ENCODE data around the gene AMPH.

Gene AMPH

GRCh38 chr7:38520741-38521140 is 110.4 kb downstream of the AMPH start:
- no CpG with 5 or more reads among the region's 2 CpGs for WGBS (ENCODE audit: insufficient coverage)
- no peak for DNase-seq
- ChIA-PET CTCF (no interaction called here), POLR2A (no interaction called here)
- H3K27ac ChIP-seq (ENCODE audit: insufficient read depth in 1 of 2, low read depth in 1 of 2, low read length in 2 of 2, poor library complexity in 1 of 2, severe bottlenecking in 2 of 2) = no peak overlapping the region
- H3K4me3 ChIP-seq (ENCODE audit: control insufficient read depth in 1 of 7, extremely low read depth in 1 of 7, insufficient read depth in 4 of 7, low read depth in 2 of 7, low read length in 6 of 7) = no peak overlapping the region
- peaks cover 2 to 15% (median 6%) of the 10 kb centered on the region in 5 experiments for H3K9me3 ChIP-seq (ENCODE audit: control extremely low read depth in 1 of 5, control insufficient read depth in 4 of 5, insufficient read depth in 2 of 5, low read depth in 1 of 5, low read length in 4 of 5)
- no peaks in the 10 kb centered on the region for H3K4me1 ChIP-seq (ENCODE audit: control extremely low read depth in 1 of 4, control insufficient read depth in 4 of 4, insufficient read depth in 4 of 4, low read length in 3 of 4)
- H3K36me3 ChIP-seq (ENCODE audit: control insufficient read depth in 4 of 4, insufficient read depth in 4 of 4, low read length in 3 of 4) = no peaks in the 10 kb centered on the region
- no peaks in the 10 kb centered on the region for H3K27me3 ChIP-seq (replicated peaks in 2 of 5; ENCODE audit: control insufficient read depth in 4 of 5, insufficient read depth in 5 of 5, low read length in 4 of 5)

- H3K27ac ChIP-seq (ENCODE audit: insufficient read depth in 1 of 2, low read depth in 1 of 2, low read length in 2 of 2, poor library complexity in 1 of 2, severe bottlenecking in 2 of 2) = no peak overlapping the region
Measured at GRCh38 chr7:38518541-38518940, 112.6 kb downstream of the AMPH start.

GRCh38 chr7:38512704-38513103 is 118.5 kb downstream of the AMPH start:
- Histone ChIP-seq H3K27ac (ENCODE audit: insufficient read depth in 1 of 2, low read depth in 1 of 2, low read length in 2 of 2, poor library complexity in 1 of 2, severe bottlenecking in 2 of 2) (no peak overlapping the region), H3K36me3 (ENCODE audit: control insufficient read depth in 4 of 4, insufficient read depth in 4 of 4, low read length in 3 of 4) (no peaks in the 10 kb centered on the region), H3K9me3 (ENCODE audit: control extremely low read depth in 1 of 5, control insufficient read depth in 4 of 5, insufficient read depth in 2 of 5, low read depth in 1 of 5, low read length in 4 of 5) (peaks cover 0 to 16% (median 6%) of the 10 kb centered on the region in 5 experiments), H3K4me3 (ENCODE audit: control insufficient read depth in 1 of 7, extremely low read depth in 1 of 7, insufficient read depth in 4 of 7, low read depth in 2 of 7, low read length in 6 of 7) (no peak overlapping the region), H3K4me1 (ENCODE audit: control extremely low read depth in 1 of 4, control insufficient read depth in 4 of 4, insufficient read depth in 4 of 4, low read length in 3 of 4) (no peaks in the 10 kb centered on the region), H3K27me3 (replicated peaks in 2 of 5; ENCODE audit: control insufficient read depth in 4 of 5, insufficient read depth in 5 of 5, low read length in 4 of 5) (no peaks in the 10 kb centered on the region)
- ChIA-PET CTCF (no interaction called here), POLR2A (no interaction called here)
- no CpG with 5 or more reads among the region's 2 CpGs for WGBS (ENCODE audit: insufficient coverage)
- no peak for DNase-seq

More at GRCh38 chr7:38518541-38518940, 112.6 kb downstream of the AMPH start:
- no peak overlapping the region for H3K4me3 ChIP-seq (ENCODE audit: control insufficient read depth in 1 of 7, extremely low read depth in 1 of 7, insufficient read depth in 4 of 7, low read depth in 2 of 7, low read length in 6 of 7)
- POLR2A ChIA-PET = no interaction called here
- CTCF ChIA-PET = no interaction called here
- no peaks in the 10 kb centered on the region for H3K36me3 ChIP-seq (ENCODE audit: control insufficient read depth in 4 of 4, insufficient read depth in 4 of 4, low read length in 3 of 4)
- H3K9me3 ChIP-seq (ENCODE audit: control extremely low read depth in 1 of 5, control insufficient read depth in 4 of 5, insufficient read depth in 2 of 5, low read depth in 1 of 5, low read length in 4 of 5) = peaks cover 2 to 21% (median 6%) of the 10 kb centered on the region in 5 experiments
- no CpG with 5 or more reads among the region's 1 CpG for WGBS (ENCODE audit: insufficient coverage)
- H3K4me1 ChIP-seq (ENCODE audit: control extremely low read depth in 1 of 4, control insufficient read depth in 4 of 4, insufficient read depth in 4 of 4, low read length in 3 of 4) = no peaks in the 10 kb centered on the region
- no peak for DNase-seq
- H3K27me3 ChIP-seq (replicated peaks in 2 of 5; ENCODE audit: control insufficient read depth in 4 of 5, insufficient read depth in 5 of 5, low read length in 4 of 5) = no peaks in the 10 kb centered on the region

GRCh38 chr7:38512291-38512690 is 118.9 kb downstream of the AMPH start:
- Histone ChIP-seq H3K4me3 (ENCODE audit: control insufficient read depth in 1 of 7, extremely low read depth in 1 of 7, insufficient read depth in 4 of 7, low read depth in 2 of 7, low read length in 6 of 7) (no peak overlapping the region), H3K36me3 (ENCODE audit: control insufficient read depth in 4 of 4, insufficient read depth in 4 of 4, low read length in 3 of 4) (no peaks in the 10 kb centered on the region), H3K9me3 (ENCODE audit: control extremely low read depth in 1 of 5, control insufficient read depth in 4 of 5, insufficient read depth in 2 of 5, low read depth in 1 of 5, low read length in 4 of 5) (peaks cover 0 to 16% (median 4%) of the 10 kb centered on the region in 5 experiments), H3K4me1 (ENCODE audit: control extremely low read depth in 1 of 4, control insufficient read depth in 4 of 4, insufficient read depth in 4 of 4, low read length in 3 of 4) (no peaks in the 10 kb centered on the region), H3K27me3 (replicated peaks in 2 of 5; ENCODE audit: control insufficient read depth in 4 of 5, insufficient read depth in 5 of 5, low read length in 4 of 5) (no peaks in the 10 kb centered on the region), H3K27ac (ENCODE audit: insufficient read depth in 1 of 2, low read depth in 1 of 2, low read length in 2 of 2, poor library complexity in 1 of 2, severe bottlenecking in 2 of 2) (no peak overlapping the region)
- ChIA-PET POLR2A (interaction anchor here (0.6 kb wide), 1 partner anchor 103 kb away, joined by 4 read pairs; no protein-coding TSS in a partner anchor), CTCF (no interaction called here)
- WGBS (ENCODE audit: insufficient coverage) = 100% methylated on average over 1 of the region's 2 CpGs
- no peak for DNase-seq

- no peaks in the 10 kb centered on the region for H3K36me3 ChIP-seq (ENCODE audit: control insufficient read depth in 4 of 4, insufficient read depth in 4 of 4, low read length in 3 of 4)
- POLR2A ChIA-PET = no interaction called here
- CTCF ChIA-PET = no interaction called here
- peaks cover 0 to 4% (median 0%) of the 10 kb centered on the region in 5 experiments for H3K27me3 ChIP-seq (replicated peaks in 2 of 5; ENCODE audit: control insufficient read depth in 4 of 5, insufficient read depth in 5 of 5, low read length in 4 of 5)
- no peaks in the 10 kb centered on the region for H3K4me1 ChIP-seq (ENCODE audit: control extremely low read depth in 1 of 4, control insufficient read depth in 4 of 4, insufficient read depth in 4 of 4, low read length in 3 of 4)
- H3K27ac ChIP-seq (ENCODE audit: insufficient read depth in 1 of 2, low read depth in 1 of 2, low read length in 2 of 2, poor library complexity in 1 of 2, severe bottlenecking in 2 of 2) = no peak overlapping the region
- H3K9me3 ChIP-seq (ENCODE audit: control extremely low read depth in 1 of 5, control insufficient read depth in 4 of 5, insufficient read depth in 2 of 5, low read depth in 1 of 5, low read length in 4 of 5) = no peaks in the 10 kb centered on the region
- WGBS (ENCODE audit: insufficient coverage) = no CpG with 5 or more reads among the region's 2 CpGs
- no peak overlapping the region for H3K4me3 ChIP-seq (ENCODE audit: control insufficient read depth in 1 of 7, extremely low read depth in 1 of 7, insufficient read depth in 4 of 7, low read depth in 2 of 7, low read length in 6 of 7)
- no peak for DNase-seq
Measured at GRCh38 chr7:38507384-38507783, 123.8 kb downstream of the AMPH start.

- CTCF ChIA-PET = no interaction called here
- no peak for DNase-seq
- H3K9me3 ChIP-seq (ENCODE audit: control extremely low read depth in 1 of 5, control insufficient read depth in 4 of 5, insufficient read depth in 2 of 5, low read depth in 1 of 5, low read length in 4 of 5) = no peaks in the 10 kb centered on the region
- H3K4me3 ChIP-seq (ENCODE audit: control insufficient read depth in 1 of 7, extremely low read depth in 1 of 7, insufficient read depth in 4 of 7, low read depth in 2 of 7, low read length in 6 of 7) = no peak overlapping the region
- H3K27ac ChIP-seq (ENCODE audit: insufficient read depth in 1 of 2, low read depth in 1 of 2, low read length in 2 of 2, poor library complexity in 1 of 2, severe bottlenecking in 2 of 2) = no peak overlapping the region
- no peaks in the 10 kb centered on the region for H3K36me3 ChIP-seq (ENCODE audit: control insufficient read depth in 4 of 4, insufficient read depth in 4 of 4, low read length in 3 of 4)
- H3K4me1 ChIP-seq (ENCODE audit: control extremely low read depth in 1 of 4, control insufficient read depth in 4 of 4, insufficient read depth in 4 of 4, low read length in 3 of 4) = no peaks in the 10 kb centered on the region
- 97% methylated on average over 3 of the region's 3 CpGs for WGBS (ENCODE audit: insufficient coverage)
- POLR2A ChIA-PET = no interaction called here
- peaks cover 0 to 4% (median 0%) of the 10 kb centered on the region in 5 experiments for H3K27me3 ChIP-seq (replicated peaks in 2 of 5; ENCODE audit: control insufficient read depth in 4 of 5, insufficient read depth in 5 of 5, low read length in 4 of 5)
Measured at GRCh38 chr7:38506756-38507155, 124.4 kb downstream of the AMPH start.

GRCh38 chr7:38506004-38506403 is 125.2 kb downstream of the AMPH start:
- CTCF ChIA-PET = no interaction called here
- POLR2A ChIA-PET = no interaction called here
- no peaks in the 10 kb centered on the region for H3K9me3 ChIP-seq (ENCODE audit: control extremely low read depth in 1 of 5, control insufficient read depth in 4 of 5, insufficient read depth in 2 of 5, low read depth in 1 of 5, low read length in 4 of 5)
- WGBS (ENCODE audit: insufficient coverage) = 100% methylated on average over 1 of the region's 1 CpG
- peaks cover 0 to 4% (median 0%) of the 10 kb centered on the region in 5 experiments for H3K27me3 ChIP-seq (replicated peaks in 2 of 5; ENCODE audit: control insufficient read depth in 4 of 5, insufficient read depth in 5 of 5, low read length in 4 of 5)
- DNase-seq = no peak
- H3K4me1 ChIP-seq (ENCODE audit: control extremely low read depth in 1 of 4, control insufficient read depth in 4 of 4, insufficient read depth in 4 of 4, low read length in 3 of 4) = no peaks in the 10 kb centered on the region
- H3K36me3 ChIP-seq (ENCODE audit: control insufficient read depth in 4 of 4, insufficient read depth in 4 of 4, low read length in 3 of 4) = no peaks in the 10 kb centered on the region
- H3K4me3 ChIP-seq (ENCODE audit: control insufficient read depth in 1 of 7, extremely low read depth in 1 of 7, insufficient read depth in 4 of 7, low read depth in 2 of 7, low read length in 6 of 7) = no peak overlapping the region
- H3K27ac ChIP-seq (ENCODE audit: insufficient read depth in 1 of 2, low read depth in 1 of 2, low read length in 2 of 2, poor library complexity in 1 of 2, severe bottlenecking in 2 of 2) = no peak overlapping the region

All from common myeloid progenitor, CD34-positive (primary cell).